ENCODE data around the gene DGKB.
A peak's percentile ranks its signal among the peaks of the same experiment; 100 is the strongest.

DGKB gene

GRCh38 chr7:14858866-14859265 lies 43.7 kb downstream of the DGKB start:
- no peak for DNase-seq

GRCh38 chr7:14858410-14858809 lies 44.1 kb downstream of the DGKB start:
- DNase-seq: peak; percentile 11

DNA sequence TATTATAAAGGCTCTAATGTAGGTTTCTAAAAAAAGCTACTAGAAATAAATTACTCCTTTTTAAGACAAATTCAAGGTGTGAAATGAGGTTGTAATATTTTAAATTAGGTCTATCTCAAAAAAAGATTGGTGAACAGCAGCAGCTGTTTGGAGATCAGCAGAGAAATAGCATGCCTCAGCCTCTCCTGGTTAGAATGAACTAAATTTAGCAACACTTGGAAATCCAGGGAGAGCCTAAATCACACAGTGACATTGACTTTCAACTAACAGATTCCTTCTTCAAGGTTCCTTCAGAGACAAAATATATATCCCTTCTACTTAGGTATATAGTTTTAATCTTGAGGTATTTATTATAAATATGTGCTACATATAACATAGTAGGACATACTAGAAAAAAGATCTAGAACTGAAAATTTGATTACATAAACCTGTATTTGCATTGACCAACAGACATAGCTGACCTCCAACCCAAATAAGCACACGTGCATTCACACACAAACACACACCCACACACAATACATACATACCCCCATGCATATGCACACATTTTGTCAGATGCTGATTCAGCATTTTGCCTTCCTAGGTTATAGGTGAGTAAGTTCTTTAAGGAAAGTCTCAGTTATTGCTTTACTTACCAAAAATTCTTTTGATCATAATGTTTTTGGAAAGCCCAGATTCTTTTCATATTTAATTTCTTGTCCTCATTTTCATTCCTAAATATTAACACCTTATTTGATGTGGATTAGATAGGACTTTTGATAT lies 47.3 kb downstream of the DGKB start:
- no peak for DNase-seq

- no peak for DNase-seq
These were observed 48.1 kb downstream of the DGKB start for GRCh38 chr7:14854471-14854870.

DNA sequence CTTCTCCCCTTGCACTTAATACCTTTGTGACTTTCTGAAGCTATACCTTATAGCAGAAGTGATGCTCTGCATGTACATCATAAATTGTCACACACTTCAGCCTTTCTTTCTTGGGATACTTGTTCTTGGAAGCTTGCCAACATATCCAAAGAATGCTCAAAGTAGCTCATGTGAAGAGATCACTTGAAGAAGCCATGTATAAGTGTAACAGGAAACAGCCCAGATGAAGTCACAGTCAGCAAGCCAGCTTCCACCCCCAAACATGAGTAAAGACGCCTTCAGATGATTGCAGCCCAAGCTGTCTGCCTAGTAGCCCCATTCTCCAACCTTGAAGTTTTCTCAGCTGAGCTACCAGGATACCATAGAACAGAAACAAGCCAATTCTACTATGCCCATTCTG lies 50.9 kb downstream of the DGKB start:
- DNase-seq: no peak

- DNase-seq: no peak
These were observed 52.5 kb downstream of the DGKB start for GRCh38 chr7:14850039-14850438.

DNA sequence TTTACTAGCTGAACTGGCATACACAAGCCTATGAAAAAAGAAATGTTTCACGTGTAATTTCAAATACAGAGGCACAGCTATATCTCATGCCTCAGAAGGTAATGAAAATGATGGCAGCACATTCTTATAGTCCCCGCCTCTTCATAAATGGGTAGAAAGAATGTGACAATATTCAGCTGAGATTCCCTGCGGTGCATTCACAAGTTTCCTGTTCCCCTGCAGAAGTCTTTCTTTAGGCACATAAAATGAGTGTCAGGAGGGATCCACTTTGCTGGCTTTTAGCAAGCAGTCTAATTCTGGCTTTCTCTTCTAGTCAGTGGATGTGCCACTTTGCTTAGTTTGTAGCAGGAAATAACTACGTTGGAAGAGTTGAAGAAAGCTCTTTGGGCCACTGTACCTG lies 56.1 kb downstream of the DGKB start:
- no peak for DNase-seq

GRCh38 chr7:14843755-14844154 lies 58.8 kb downstream of the DGKB start:
- DNase-seq: no peak

- no peak for DNase-seq
These were observed 60.0 kb downstream of the DGKB start for GRCh38 chr7:14842523-14842922.

- DNase-seq: no peak
These were observed 60.7 kb downstream of the DGKB start for GRCh38 chr7:14841869-14842268.

GRCh38 chr7:14841086-14841485 lies 61.5 kb downstream of the DGKB start:
- no peak for DNase-seq

DNA sequence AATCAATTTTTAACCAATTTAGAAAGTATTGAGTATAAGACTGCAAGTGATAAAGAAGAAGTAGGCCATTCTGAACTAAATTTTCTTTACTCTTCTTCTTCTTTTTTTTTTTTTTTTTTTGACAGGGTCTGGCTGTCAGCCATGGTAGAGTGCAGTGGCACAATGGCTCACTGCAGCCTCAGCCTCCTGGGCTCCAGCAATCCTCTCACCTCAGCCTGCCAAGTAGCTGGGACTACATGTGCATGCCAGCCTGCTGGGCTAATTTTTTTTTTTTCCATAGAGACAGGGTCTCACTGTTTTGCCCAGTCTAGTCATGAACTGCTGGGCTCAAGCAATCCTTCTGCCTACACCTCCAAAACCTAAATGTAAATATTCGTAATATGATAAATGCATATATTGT lies 63.2 kb downstream of the DGKB start:
- peak; percentile 67 for DNase-seq

DNA sequence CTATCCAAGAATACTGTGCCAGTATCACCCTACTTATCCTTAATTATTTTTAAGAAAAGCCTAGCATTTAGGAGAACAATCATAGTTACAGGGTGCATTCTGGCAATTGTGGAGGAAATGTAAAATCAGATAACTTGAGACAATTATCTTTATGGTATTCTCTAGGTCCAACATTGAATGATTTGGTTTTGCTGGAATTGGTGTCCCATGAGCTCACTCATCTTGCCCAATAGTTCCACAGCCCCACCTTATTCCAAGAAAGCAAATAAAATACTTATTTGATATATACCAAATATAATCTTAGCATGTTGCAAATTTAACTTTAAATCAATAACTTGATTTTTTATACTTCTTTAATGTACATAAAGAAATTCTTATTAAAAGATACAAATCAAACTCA lies 65.3 kb downstream of the DGKB start:
- no peak for DNase-seq

DNA sequence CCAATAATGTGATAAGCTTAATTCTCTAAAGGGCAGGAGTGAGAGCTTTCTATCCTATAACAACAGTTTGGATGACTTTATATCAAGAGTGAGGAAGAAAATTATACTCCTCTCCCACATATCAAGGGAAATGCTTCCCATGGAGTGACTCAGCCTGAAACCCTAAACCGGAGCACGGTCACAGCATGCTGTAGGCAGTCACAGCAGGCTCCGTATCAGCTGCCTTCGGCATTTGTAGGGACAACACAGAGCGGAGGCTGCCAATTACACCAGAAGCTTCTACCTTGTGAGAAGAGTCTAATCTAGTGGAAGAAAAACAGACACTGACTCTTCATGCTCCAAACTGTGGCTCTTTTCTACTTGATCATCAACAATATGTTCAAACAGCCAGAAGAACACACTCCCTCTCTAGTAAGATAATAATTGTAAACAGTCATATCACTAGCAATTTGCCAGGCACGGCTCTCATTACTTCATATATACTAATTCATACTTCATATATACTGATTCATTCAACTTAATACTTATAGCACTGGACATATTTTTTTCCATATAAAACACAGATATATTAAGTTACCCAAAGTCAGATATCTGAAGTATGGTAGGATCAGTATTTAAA lies 65.9 kb downstream of the DGKB start:
- DNase-seq: peak; percentile 75

- no peak for DNase-seq
These were observed 66.5 kb downstream of the DGKB start for GRCh38 chr7:14836006-14836405.

GRCh38 chr7:14835384-14835783 lies 67.2 kb downstream of the DGKB start:
- peak; percentile 97 for DNase-seq

GRCh38 chr7:14834883-14835282 lies 67.7 kb downstream of the DGKB start:
- DNase-seq: no peak

- no peak for DNase-seq
These were observed 68.1 kb downstream of the DGKB start for GRCh38 chr7:14834456-14834855.

DNA sequence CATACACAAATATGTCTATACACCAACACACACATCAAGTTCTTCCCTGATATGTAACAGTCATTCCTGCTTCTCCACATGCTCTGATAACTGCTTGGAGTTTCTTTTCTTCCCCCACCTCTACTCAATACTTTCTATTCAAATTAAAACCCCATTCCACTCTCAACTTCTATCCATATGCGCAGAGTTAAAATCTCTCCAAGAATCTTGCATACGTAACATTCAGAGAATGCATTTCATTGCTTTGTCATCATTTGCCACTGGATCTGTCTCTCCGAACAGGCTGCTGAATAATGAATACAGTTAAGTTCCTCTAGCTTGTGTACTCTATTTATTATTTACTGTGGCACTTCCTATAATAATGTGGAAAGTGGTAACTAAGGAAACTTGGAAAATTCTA lies 68.8 kb downstream of the DGKB start:
- DNase-seq: no peak

DNA sequence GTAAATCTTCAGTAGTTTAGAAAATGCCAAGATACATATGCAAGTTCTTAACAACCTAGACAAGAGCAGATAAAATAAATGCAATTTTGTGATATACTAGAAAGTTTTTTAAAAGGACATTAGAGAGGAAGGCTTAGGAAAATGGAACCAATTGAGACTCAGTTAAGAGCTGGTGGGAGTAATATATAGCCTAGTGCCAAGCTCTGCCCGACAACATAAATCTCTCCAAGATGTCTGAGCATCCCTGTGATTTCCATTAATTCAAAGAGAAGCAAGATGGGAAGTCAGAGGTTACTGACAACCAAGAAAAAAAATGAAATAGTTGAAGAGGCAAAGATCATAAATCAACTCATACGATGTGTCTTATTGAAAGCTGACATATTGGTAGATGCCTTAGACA lies 74.5 kb downstream of the DGKB start:
- no peak for DNase-seq

DNA sequence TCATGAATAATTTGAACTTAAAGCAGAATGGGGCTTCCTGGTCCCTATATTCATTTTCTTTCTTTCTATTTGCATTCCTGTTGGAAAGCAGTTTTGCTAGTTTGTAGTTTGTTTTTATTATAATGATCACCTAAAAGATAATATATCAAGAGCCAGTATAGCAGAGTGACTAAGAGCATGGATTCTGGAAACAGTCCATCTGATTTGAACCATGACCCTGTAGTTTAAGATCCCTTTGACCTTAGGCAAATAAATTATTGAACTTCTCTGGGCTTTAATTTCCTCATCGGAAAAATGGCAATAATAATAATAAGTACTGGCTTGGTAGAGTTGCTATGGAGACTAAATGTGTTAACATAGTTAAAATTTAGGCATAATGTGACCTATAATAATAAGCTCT lies 76.1 kb downstream of the DGKB start:
- no peak for DNase-seq

DNA sequence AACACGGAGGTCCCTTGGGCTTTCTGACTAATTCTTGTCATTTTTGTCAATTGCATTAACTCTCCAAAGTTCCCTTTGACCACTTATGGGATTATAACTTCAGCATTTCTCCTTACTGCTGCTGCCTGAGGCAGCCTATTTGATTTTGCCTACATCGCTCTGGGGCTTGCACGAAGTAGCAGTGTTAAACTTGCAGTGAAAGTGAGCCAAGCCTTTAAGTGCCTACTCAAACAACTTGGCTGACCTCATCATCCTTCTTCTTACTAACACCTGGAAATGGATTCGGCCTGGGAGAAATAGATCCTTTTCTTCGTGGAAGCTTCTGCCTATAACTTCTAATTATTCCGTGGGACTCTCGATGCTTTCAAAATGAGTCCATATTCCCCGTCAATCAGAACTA lies 76.6 kb downstream of the DGKB start:
- no peak for DNase-seq

- DNase-seq: no peak
These were observed 80.1 kb downstream of the DGKB start for GRCh38 chr7:14822481-14822854.

DNA sequence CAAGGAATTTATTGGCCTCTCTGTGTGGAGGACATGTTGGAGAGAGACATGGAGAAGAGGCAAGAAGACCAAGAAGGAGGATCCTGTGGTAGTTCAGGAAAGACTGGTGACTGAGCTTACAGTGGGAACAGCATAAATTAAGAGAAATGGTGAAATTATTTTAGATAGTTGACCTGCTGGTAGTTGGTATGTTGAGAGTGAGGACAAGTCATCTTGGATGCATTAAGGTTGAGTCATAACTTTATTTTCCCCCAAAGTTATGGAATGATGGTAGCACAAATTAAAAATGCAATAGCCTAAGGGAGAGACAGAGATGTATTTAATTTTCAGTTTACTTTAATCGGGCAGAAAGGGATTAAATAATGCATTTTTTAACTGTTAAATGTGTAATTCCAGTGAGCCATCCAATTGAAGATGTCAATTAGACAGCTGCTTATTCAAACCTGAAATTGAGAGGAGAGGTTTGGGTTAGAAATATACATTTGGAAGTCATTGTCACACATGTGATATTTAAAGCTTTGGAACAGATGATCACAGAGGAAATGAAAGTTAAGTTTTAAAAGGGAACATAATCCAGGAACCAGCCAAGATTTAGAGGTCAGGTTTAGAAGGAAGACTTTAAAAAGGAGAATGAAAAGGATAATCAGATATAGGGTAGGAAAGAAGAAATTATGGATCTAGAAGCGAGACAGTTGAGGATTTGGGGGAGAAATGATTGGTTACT lies 80.6 kb downstream of the DGKB start:
- no peak for DNase-seq

Data from NCI-H1092 (cell line).